Stimulated activated CD8-positive, alpha-beta memory T cell treated with anti-CD3 and anti-CD28 coated beads, Interleukin-12 subunit alpha, Interleukin-12 subunit beta, amount 100 ng/mL, for 24 hours (primary cell): ENCODE data around the gene CRIP1.

Source experiments
- DNase-seq: peaks from one replicate; pipeline ENCODE4 v3.0.0-alpha.2; 2020; ENCODE audit errors: extremely low read depth

CRIP1 gene, protein sequence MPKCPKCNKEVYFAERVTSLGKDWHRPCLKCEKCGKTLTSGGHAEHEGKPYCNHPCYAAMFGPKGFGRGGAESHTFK

DNA sequence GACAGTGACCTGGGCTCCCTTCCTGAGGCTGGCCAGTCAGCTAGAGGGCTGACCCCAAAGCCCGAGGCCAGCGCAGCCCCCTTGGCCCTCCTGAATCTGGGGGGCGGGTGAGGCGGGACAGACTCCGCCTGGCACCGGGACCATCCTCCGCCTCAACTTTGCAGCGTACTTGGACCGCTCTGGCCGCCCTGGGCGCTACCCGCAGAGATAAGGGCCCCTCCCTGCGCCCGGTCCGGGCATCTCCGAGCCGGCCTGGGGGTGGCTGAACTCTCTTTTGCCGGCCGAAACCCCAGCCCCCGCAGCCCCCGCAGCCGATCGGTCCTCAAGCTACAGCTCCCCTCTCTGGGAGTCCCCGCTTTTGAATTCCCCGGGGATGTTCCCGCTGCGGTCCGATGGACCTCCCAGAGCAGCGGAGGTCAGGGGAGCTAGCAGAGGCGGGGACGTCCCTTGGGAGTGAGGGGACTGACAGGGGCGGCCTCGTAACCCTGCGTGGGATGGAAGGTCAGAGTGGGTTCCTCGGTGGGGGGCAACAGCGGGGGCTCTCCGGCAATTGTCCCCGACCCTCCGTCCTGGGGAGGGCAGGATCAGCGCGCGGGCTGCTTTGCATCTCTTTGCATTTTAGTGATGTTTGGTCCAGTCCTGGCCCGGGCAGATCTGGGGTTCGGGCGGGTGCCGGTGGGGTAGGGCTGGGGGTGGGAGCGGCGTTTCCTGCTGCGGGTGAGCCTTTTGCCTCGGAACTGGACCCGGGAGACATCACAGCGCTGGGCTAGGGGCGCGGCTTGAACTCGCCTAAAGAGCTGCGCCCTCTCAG, at the start of gene CRIP1:
TSS of gene CRIP1 (plus strand) at position 724 of the 811 bp plus-strand sequence. CDS start 374 bp downstream, outside the sequence.
- DNase-seq, result no peak

DNA sequence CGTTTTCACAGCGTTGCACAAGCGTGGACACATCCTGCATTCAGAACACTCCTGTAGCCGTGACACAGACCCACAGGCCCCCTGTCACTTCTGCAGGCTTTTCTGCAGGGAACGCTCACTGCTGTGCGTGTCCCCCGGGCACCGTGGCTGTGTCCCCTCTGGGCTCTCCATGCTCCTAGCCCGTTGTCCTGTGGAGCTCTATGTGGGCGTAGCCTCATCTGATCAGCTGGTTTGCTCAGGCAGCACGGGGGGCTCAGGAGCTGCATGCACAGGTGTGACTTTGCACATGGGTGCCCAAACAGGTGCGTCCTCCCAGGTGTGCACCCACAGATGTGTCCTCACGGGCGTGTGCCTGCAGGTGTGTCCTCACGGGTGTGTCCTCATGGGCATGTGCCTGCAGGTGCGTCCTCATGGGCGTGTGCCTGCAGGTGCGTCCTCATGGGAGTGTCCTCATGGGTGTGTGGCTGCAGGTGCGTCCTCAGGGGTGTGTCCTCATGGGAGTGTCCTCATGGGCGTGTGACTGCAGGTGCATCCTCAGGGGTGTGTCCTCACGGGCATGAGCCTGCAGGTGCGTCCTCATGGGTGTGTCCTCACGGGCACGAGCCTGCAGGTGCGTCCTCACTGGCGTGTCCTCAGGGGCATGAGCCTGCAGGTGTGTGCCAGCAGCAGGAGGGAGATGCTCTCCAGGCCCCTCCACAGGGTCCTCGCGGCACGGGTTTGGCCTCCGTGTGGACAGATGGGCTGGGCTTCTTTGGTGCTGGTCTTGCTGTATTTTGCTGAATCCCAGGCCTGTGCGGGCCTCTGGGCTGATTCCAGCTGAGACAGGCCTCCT, 49.6 kb upstream of the CRIP1 start:
- no peak for DNase-seq

DNA sequence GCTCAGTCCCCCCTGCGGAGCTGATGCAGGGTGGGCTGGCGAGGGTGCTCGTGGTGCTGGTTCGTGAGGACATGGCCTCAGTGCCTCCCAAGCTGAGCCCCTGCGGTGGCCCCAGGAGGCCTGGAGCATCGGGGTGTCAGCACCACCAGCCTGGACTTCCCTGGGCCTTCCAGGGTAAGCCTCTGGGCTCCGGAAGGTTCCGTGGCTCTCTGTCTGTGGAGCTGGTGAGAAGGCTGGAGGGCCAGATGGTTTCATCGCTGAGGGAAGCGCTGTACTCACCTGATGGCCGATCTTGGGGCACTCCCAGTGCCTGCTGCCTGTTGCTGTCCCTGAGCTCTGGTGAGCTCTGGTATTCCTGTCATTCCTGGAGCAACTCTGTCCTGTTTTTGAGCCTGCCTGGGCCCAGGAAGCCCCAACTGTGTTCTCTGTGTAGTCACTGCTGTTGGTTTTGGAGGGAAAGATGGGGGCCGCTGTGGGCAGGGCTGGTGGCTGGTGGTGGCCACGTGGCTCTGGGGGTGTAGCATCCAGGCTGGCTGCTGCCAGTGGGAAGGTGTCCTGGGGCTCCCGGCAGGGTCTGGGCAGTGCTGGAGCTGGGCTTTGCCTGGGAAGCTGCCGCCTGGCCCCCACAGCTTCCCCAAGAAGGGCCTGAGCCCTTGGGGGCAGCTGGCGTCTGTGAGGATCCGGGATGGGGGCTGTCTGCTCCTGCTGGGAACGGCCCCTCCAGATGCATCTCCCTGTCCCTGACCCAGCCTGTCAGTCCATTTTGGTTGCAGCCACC, 48.8 kb upstream of the CRIP1 start:
- no peak for DNase-seq

DNA sequence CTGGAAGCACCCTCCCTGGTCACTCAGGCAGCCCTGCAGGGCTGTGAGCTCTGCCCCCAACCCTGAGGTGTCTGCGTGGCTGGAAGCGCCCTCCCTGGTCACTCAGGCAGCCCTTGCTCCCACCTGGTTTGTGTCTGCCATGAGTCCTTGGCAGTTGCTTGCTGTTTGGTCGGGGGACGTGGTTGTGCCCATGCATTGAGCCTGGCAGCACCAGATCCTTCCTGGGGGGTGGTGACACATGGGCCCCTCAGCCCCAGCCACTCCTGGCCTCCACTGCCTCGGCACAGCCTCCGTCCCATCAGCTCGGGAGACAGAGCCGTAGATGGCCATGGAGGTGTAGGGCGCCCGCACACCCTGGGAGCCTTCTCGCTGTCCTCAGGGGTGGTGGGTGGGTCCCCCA, 47.5 kb upstream of the CRIP1 start:
- DNase-seq, result no peak

DNA sequence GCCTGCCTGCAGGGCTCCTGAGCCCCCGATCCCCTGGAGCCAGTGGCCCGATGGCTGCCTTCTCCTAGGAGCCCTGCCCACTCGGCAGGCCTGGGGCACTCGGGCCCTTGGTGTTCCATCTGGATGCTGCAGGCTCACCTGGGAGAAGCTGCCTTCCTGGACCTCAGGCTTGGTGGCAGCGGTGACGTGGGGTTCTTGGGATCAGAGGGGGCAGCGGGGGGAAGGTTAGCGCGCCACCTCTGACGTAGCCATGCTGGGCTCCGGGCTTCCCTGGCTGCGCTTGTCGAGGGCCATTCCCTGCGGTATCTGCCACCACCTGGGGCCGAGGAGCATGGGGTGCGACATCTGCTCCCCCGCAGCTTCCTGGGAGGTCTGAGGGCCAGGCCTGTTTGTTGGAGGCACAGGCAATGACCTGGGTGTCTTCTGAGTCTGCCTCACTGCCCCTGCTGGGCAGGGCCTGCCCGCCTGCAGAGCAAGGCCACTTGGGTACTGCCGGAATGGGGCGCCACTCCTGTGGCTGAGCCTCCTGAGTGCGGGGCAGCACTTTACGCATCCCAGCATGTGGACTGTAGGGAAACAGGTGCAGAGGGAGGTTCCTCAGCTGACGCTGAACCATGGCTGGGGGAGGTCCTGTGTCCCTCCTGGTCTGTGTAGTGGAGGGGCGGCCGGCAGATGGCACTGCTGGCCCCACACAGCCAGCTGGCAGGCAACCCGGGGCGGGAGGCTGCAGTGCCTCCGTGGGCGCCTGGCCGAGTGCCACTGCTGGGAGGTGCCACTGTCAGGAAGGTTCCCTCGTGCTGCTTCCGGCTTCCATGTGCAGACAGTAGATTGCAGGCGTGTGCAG, 46.8 kb upstream of the CRIP1 start:
- no peak for DNase-seq

DNA sequence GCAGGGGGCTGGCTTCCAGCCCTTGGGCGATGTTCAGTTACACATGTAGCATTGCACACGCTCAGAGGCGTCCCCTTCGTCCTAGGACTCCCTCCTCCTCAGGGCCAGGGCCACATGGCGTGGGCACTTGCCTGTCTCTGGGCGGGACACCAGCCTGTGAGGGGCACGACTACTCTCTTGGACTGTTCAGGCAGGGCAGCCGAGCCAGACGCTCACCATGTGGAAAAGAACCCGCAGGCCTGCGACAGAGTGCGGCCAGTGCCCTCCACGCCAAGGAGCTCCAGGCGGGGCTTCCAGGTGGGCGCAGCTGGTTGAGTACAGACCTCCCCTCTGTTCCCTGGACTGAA, 46.2 kb upstream of the CRIP1 start:
- no peak for DNase-seq

DNA sequence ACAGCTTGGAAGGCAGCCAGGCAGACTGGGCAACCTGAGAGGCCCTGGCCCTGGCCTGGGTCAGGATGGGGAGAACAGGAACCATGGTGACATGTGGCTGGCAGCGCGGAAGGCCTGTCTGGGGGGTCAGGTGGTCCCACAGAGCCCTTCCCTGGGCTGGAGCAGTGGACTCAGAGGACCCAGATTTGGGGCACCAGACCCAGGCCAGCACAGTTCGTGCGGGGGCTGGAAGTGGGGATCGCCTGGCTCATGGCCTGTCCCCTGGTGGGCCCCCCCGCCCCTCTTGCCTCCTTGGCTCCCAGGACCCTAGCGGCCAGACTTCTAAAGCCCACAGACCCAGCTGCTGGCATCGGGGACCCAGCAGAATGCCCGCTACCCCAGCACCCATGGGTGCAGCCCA, 45.7 kb upstream of the CRIP1 start:
- no peak for DNase-seq

DNA sequence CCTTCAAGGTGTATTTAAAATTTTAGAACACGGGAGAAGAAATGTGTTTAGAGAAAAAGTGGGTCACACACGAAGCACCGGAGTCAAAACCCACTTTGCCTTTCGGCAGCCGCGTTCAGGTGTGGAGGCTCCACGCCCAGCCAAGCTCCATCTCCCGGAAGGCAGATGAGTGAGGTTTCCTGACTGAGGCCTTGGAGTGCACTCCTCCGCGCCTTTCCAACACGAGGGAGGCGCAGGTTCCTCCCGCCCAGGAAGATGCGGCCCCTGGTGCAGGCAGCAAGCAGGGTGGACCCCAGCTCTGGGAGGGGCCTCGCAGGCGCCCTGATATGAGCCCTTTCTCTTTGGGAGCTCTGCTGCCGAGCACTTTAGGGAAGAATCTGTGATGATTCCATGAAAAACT, 44.6 kb upstream of the CRIP1 start:
- DNase-seq, result no peak

DNA sequence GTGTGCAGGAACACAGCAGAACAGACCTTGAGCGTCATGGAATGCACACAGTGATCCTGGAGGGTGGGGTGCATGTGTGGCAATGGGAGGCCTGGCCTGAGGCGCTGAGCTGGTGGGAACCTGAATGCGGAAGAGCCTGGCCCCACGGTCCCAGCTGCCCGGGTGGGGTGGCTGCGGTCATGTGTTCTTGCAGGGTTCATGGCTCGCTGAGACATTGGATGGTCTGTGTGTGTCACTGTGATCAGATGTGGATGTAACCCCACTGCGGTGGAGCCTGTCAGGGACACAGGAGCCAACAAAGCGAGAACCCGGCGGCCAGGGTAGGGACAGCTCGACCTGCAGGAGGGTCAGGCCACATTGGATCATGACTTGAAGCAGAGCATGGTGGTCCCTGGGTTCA, 43.9 kb upstream of the CRIP1 start:
- DNase-seq, result no peak

DNA sequence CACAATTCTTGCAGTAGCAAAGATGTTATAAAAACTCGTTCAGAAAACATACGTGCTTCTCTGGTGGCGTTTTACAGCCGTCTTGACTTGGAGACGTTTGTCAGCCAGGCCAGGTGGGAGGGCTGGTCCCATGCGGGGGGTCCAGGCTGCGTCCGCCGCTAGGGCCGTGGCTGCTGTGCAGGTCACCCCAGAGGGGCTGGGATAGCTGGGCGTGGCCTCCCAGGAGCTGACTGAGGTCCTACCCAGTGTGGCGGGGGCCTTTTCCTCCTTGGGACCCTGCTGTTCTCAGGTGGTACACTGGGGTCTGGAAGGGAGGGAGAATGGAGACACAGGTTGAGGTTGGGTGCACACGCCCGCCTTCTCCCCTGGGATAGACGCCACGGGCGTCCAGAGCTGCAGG, 41.8 kb upstream of the CRIP1 start:
- DNase-seq, result no peak

DNA sequence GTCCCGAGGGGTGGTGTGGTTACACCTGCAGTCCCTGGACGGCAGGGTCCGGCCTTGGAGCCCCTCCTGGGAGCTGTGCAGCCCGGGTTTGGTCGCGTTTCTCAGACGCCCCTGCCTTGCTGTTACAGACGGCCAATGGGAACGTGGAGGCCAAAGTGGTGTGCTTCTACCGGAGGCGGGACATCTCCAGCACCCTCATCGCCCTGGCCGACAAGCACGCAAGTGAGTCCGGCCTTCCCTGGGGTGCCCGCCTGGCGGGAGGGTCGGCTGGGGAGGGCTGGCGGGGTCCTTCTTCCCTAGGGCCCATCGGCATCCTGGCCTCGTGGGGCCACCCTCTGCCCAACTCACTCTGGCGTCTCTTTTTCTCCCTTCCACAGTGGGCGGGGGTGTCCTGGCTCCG, 41.4 kb upstream of the CRIP1 start:
- DNase-seq, result no peak

DNA sequence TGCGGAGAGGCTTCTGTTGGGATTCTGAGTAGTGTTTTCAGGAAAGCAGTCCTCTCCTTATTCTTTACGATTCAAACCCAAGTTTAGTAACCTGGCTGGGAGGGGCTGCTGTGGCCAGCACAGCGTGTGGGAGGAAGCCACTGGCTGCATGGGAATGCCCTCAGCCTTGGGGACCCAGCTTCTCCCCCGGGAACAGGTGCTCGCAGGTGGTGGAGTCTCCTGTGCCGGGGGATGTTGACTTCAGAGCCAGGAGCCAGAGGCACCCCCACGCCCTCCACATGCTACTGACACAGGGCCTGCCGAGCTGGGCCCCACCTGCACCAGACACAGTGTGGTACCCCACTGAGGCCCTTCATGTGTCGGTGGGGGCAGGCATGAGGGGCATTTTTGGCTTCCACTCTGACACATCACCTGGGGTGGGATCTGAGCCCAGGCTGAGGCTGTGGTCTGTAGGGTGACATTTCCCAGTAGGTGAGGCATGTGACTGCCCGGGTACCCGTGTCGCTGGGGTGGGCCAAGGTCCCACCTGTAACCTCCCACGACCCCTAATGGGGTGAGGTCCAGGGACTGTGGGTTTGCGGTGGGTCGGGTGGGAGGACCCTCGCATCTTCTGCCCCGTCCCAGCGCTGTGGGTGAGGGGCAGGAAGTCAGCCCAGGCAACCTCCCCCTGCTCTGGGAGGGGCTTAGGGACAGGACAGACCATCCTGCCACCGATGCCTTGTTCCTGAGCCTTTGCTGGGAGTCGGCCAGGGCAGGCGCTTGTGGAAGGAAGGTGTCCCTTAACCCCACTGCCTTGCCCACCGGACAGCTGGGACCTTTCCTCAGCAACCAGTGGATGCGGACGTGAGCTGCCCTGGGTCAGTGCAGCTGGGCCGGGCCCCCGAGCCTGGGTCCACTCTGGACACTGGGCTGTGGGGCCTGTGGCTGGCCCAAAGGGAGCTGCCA, 40.5 kb upstream of the CRIP1 start:
- no peak for DNase-seq

DNA sequence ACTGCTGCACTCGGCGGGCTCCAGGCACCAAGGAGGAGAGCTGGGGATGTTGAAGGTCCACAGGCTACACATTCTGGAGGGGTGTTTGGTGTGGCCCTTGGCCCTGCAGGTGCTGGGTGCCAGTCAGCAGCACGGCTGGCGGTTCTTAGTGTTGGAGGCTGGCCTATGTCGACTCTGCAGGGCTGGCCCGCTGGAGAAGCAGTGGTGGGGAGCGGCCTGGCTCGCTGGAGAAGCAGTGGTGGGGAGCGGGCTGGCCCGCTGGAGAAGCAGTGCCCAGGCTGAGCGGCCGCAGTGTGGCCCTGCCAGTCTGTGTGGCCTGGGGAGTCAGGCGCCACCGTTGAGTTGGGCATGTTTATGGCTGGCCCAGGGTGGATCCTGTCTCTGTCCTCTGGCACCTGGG, 39.7 kb upstream of the CRIP1 start:
- no peak for DNase-seq

DNA sequence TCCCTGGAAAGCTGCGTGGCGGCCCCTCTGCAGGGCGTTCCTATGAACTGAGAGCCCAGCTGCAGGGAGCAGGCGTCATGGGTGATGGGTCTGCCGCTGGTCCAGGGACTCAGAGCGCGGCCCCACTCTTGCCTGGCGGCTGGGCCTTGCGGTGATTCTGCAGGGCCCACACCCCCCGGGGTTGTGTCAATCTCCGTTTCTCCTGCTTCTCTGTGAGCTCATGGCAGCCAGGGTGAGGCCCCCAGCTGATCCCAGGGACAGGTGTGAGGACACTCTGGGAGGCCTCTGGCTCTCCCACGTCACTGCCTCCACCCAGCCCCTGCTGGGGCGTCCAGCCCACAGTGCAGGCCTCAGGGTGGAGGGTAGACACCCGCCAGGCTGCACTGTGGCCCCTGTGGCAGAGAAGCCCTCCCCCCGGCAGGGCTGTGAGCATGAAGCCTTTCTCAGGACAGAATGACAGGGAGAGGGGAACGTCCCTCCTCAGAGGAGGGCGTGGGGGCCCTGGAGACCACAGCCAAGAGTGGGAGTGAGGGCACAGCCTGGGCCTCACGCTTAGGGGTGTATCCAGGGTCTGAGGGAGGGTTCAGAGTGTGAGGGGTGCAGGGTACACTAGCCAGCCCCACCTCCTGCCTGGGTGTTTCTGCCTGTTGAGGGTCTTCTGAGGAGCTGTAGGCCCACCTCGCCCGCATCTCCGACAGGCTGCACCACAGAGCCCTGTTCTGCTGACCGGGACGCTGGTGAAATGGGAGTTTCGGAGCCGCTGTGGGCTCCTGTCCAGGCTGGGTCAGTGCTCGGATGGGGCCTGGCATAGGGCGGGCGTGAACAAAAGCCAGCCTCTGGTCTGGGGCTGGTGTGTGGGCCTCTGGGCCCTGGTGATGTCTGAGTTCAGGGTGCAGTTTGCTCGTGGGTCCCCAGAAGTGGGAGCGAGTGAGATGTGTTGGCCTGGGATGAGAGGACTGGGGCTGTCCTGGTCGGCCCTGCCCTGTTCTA, 38.7 kb upstream of the CRIP1 start:
- DNase-seq, result no peak

DNA sequence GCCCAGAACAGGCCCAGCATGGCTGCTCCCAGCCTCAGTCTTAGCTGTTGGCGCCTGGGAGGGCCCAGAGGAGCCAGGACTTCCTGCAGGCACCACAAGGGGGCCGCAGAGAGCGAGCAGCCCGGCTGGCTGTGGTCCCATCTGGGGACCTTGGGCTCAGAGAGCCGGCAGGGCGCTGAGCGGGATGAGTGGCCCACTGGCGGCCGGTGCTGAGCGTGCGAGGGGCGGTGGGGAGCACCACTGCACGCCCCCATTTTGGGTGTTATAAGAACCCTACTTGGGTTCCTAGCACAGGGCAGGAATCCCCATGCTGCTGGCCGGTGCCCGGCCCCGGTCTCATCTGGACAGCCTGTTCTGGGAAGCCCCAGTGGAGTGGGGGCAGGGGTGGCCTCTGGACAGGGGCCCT, 38.0 kb upstream of the CRIP1 start:
- peak; percentile 16 for DNase-seq

DNA sequence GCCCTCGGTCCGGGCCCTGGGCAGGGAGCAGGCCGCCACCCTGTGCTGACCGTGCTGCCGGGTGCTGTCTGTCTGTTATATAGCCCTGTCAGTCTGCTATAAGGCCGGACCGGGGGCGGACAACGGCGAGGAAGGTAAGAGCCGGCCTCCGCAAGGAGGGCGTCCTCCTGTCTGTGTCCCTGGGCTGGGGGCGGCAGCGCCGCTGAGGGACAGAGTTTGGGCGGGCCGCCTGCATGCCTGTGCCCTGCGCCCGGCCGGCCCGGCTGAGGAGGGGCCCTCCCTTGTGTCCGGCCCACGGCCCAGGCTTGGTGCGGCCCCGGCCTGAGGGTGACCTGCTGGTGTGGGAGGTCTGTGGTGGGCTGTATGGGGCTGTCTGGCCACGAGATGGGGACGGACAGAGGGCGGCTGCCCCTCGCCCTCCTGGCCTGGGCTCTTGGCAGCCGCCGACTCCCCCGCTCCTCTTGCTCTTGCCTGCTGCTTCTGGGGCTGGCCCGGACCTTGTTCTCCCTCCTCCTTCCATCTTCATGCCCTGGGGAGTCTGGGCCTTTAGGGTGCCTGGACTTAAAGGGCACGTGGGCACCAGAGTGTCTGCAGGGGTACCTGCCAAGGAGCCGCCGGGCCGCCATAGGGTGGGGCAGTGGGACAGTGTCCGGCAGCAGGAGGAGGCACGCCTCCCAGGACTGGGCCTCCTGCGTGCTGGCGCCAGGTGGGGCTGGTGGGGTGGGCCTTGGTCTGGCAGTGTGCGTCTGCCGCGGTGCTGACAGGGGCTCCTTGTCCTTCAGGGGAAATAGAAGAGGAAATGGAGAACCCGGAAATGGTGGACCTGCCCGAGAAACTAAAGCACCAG, 37.2 kb upstream of the CRIP1 start:
- DNase-seq, result no peak

DNA sequence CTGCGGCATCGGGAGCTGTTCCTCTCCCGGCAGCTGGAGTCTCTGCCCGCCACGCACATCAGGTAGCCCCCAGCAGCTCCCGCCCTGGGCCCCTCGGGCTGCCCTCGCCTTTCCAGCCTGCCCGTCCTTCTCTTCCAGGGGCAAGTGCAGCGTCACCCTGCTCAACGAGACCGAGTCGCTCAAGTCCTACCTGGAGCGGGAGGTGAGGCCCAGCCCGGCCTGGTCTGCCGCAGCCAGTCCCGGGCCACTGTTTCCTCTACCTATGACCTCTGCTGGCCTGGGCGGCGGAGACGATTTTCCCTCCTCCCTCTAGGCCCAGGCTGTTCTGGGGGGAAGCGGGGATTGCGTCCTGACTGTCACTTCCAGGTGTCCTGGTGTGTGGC, 36.6 kb upstream of the CRIP1 start:
- DNase-seq, result no peak
